H9 (cell line): Measurements from ENCODE around the gene NFS1. TPM values are rescaled to one million over a fixed set of nuclear protein-coding genes. Genes with fewer than 3 reads are reported as not detected.

Source experiments
- DNase-seq: peaks from one replicate; pipeline ENCODE4 v3.0.0-alpha.2; 2017
- H2AFZ ChIP-seq: one replicate; pipeline ENCODE4 v1.6.1; 2013; ENCODE audit warnings: mild to moderate bottlenecking, low read length, control low read depth, moderate library complexity
- H2AK5ac ChIP-seq: 2 replicates; pipeline ENCODE4 v1.6.1; 2013; ENCODE audit warnings: low read length, control low read depth, mixed read lengths; ENCODE audit not compliant: insufficient read length
- H2BK120ac ChIP-seq: one replicate; pipeline ENCODE4 v1.6.1; 2013; ENCODE audit warnings: low read depth, mild to moderate bottlenecking, low read length, control low read depth, inconsistent platforms; ENCODE audit not compliant: poor library complexity, severe bottlenecking
- H2BK12ac ChIP-seq: 2 replicates; pipeline ENCODE4 v1.6.1; 2013; ENCODE audit warnings: low read length, control low read depth, mixed read lengths, low read depth; ENCODE audit not compliant: insufficient read length
- H2BK15ac ChIP-seq: 2 replicates; pipeline ENCODE4 v1.6.1; 2013; ENCODE audit warnings: low read depth, low read length, control low read depth
- H2BK20ac ChIP-seq: one replicate; pipeline ENCODE4 v1.6.1; 2013; ENCODE audit warnings: low read depth, mild to moderate bottlenecking, low read length, control low read depth, inconsistent platforms; ENCODE audit not compliant: poor library complexity, severe bottlenecking
- H2BK5ac ChIP-seq: 2 replicates; pipeline ENCODE4 v1.6.1; 2013; ENCODE audit warnings: low read length, control low read depth, mixed read lengths; ENCODE audit not compliant: insufficient read length
- H3K14ac ChIP-seq: 2 replicates; pipeline ENCODE4 v1.6.1; 2013; ENCODE audit warnings: low read length, control low read depth; ENCODE audit not compliant: insufficient read depth
- H3K18ac ChIP-seq: 2 replicates; pipeline ENCODE4 v1.6.1; 2013; ENCODE audit warnings: low read depth, mild to moderate bottlenecking, mixed read lengths, low read length, control low read depth; ENCODE audit not compliant: insufficient read length
- H3K23ac ChIP-seq: 2 replicates; pipeline ENCODE4 v1.6.1; 2013; ENCODE audit warnings: low read length, control low read depth, mixed read lengths, low read depth; ENCODE audit not compliant: insufficient read length
- H3K23me2 ChIP-seq: 2 replicates; pipeline ENCODE4 v1.6.1; 2013; ENCODE audit warnings: low read depth, mild to moderate bottlenecking, mixed read lengths, low read length, control low read depth; ENCODE audit not compliant: insufficient read length, poor library complexity, severe bottlenecking
- H3K27ac ChIP-seq: 2 replicates; pipeline ENCODE4 v1.5.1; 2013; ENCODE audit warnings: low read length, control low read depth, mixed read lengths, low read depth; ENCODE audit not compliant: insufficient read length
- H3K27me3 ChIP-seq: 2 replicates; pipeline ENCODE4 v1.6.1; 2013; ENCODE audit warnings: low read length, control low read depth, inconsistent platforms; ENCODE audit not compliant: insufficient read depth
- H3K4ac ChIP-seq: 2 replicates; pipeline ENCODE4 v1.6.1; 2013; ENCODE audit warnings: low read depth, mild to moderate bottlenecking, control low read depth, inconsistent platforms, low read length, moderate library complexity
- H3K4me1 ChIP-seq: 2 replicates; pipeline ENCODE4 v1.6.1; 2013; ENCODE audit warnings: low read length, control low read depth, inconsistent platforms; ENCODE audit not compliant: insufficient read depth
- H3K4me2 ChIP-seq: 2 replicates; pipeline ENCODE4 v1.6.1; 2013; ENCODE audit warnings: low read length, control low read depth, mixed read lengths; ENCODE audit not compliant: insufficient read length, insufficient read depth
- H3K56ac ChIP-seq: 2 replicates; pipeline ENCODE4 v1.6.1; 2013; ENCODE audit warnings: low read depth, mild to moderate bottlenecking, mixed read lengths, low read length, control low read depth; ENCODE audit not compliant: insufficient read length
- H3K79me1 ChIP-seq: 2 replicates; pipeline ENCODE4 v1.6.1; 2013; ENCODE audit warnings: low read depth, mild to moderate bottlenecking, moderate library complexity, low read length, control low read depth, inconsistent platforms; ENCODE audit not compliant: insufficient read depth, poor library complexity, severe bottlenecking
- H3K79me2 ChIP-seq: 2 replicates; pipeline ENCODE4 v1.6.1; 2013; ENCODE audit warnings: low read length, control low read depth, inconsistent platforms; ENCODE audit not compliant: insufficient read depth
- H3K9ac ChIP-seq: 2 replicates; pipeline ENCODE4 v1.6.1; 2013; ENCODE audit warnings: low read length, control low read depth, mixed read lengths; ENCODE audit not compliant: insufficient read length; ENCODE audit errors: extremely low read depth
- H3K9me3 ChIP-seq: one replicate; pipeline ENCODE4 v1.6.1; 2013; ENCODE audit warnings: low read depth, low read length, inconsistent platforms; ENCODE audit not compliant: control insufficient read depth
- H3T11ph ChIP-seq: one replicate; pipeline ENCODE4 v1.6.1; 2013; ENCODE audit warnings: mild to moderate bottlenecking, low read length, control low read depth, inconsistent platforms
- H4K20me1 ChIP-seq: one replicate; pipeline ENCODE4 v1.6.1; 2013; ENCODE audit not compliant: control insufficient read depth, insufficient read length, insufficient read depth
- H4K5ac ChIP-seq: 2 replicates; pipeline ENCODE4 v1.6.1; 2013; ENCODE audit warnings: low read depth, mild to moderate bottlenecking, mixed read lengths, low read length, control low read depth; ENCODE audit not compliant: insufficient read length
- H4K8ac ChIP-seq: replicated peaks from 2 replicates; pipeline ENCODE4 v1.6.1; 2013; ENCODE audit warnings: low read length, control low read depth, mixed read lengths, low read depth; ENCODE audit not compliant: insufficient read length
- H4K91ac ChIP-seq: 2 replicates; pipeline ENCODE4 v1.6.1; 2013; ENCODE audit warnings: low read depth, mild to moderate bottlenecking, moderate library complexity, mixed read lengths, low read length, control low read depth; ENCODE audit not compliant: insufficient read length
- H3K27ac Mint-ChIP-seq, 3 experiments: 2 replicates in 2 of 3; 3 replicates in 1 of 3; pipeline ENCODE4 v1.8.0; 2020 to 2021; ENCODE audit warnings: mixed read lengths in 3 of 3, mild to moderate bottlenecking in 1 of 3, moderate library complexity in 1 of 3
- H3K27me3 Mint-ChIP-seq: 2 replicates; pipeline ENCODE4 v1.8.0; 2021; ENCODE audit warnings: low read depth, mild to moderate bottlenecking, moderate library complexity, mixed read lengths
- H3K36me3 Mint-ChIP-seq, 3 experiments: 2 replicates in 2 of 3; 3 replicates in 1 of 3; pipeline ENCODE4 v1.8.0; 2020 to 2021; ENCODE audit warnings: low read depth in 3 of 3, mixed read lengths in 3 of 3; ENCODE audit not compliant: insufficient read depth in 1 of 3
- H3K4me1 Mint-ChIP-seq, 2 experiments: 2 replicates each; pipeline ENCODE4 v1.8.0; 2020; ENCODE audit warnings: mixed read lengths in 2 of 2
- H3K4me3 Mint-ChIP-seq, 2 experiments: 2 replicates in 1 of 2; 3 replicates in 1 of 2; pipeline ENCODE4 v1.8.0; 2020 to 2021; ENCODE audit warnings: mild to moderate bottlenecking in 2 of 2, mixed read lengths in 2 of 2, moderate library complexity in 1 of 2
- H3K9me3 Mint-ChIP-seq, 2 experiments: 2 replicates in 1 of 2; 3 replicates in 1 of 2; pipeline ENCODE4 v1.8.0; 2020; ENCODE audit warnings: mild to moderate bottlenecking in 2 of 2, mixed read lengths in 2 of 2, moderate library complexity in 1 of 2
- CTCF ChIP-seq: fragments of 200-600 bp; sonication (generic); conservative IDR thresholded peaks from 3 replicates; pipeline ENCODE4 v1.8.0; 2021; ENCODE audit warnings: antibody characterized with exemption, mild to moderate bottlenecking
- WGBS: extraction: QIAGEN DNeasy Blood & Tissue Kit; methylation state at CpG from one replicate; pipeline ENCODE4 v1.1.7; 2013; ENCODE audit warnings: missing lambda C conversion rate, low lambda C conversion rate, mixed read lengths; ENCODE audit not compliant: insufficient read length; ENCODE audit errors: extremely low coverage; 5-methylcytosine and 5-hydroxymethylcytosine counted together
- total RNA-seq: library from RNA; stranded (reverse); gene quantifications from 2 replicates; pipeline ENCODE4 v1.2.1, GENCODE V29; 2021

The NFS1 gene
- total RNA-seq, 1 experiment from 2014 or later = 26.6 TPM

DNA sequence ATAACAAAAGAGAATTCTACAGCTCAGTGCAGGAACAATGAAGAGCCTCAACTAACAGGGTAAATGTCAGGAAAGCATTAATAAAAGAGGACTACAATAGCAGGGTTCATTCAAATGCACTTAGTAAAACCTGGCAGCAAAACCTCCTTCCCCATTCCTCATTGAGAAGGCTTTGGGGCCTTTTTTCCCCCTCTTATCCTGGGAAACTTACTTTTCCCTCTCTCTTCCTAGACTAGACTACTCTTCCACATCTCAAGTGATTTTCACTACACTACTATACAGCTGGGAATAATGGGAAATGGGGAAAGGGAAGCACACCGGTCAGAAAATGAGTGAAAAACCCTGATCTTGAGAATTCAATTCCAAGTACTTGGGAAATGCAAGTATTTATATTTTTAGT, 10.1 kb upstream of the NFS1 start:
- H3K4ac ChIP-seq = no peak overlapping the region
- H3K27ac Mint-ChIP-seq = peak overlapping the region in 2 of 3 experiments; percentile 76; a peak in 4 of 7 replicates
- H3K9ac ChIP-seq = no peak overlapping the region
- no peak overlapping the region for H3K56ac ChIP-seq
- peaks cover 54 to 91% (median 90%) of the 10 kb centered on the region in 3 experiments; a peak in 6 of 7 replicates for H3K36me3 Mint-ChIP-seq
- no peak overlapping the region for H2BK120ac ChIP-seq
- no peaks in the 10 kb centered on the region for H3K79me2 ChIP-seq
- no peak overlapping the region for H2BK15ac ChIP-seq
- H4K20me1 ChIP-seq = no peaks in the 10 kb centered on the region
- H3K27ac ChIP-seq = no peak overlapping the region
- no peaks in the 10 kb centered on the region for H3K27me3 Mint-ChIP-seq
- H2AK5ac ChIP-seq = no peak overlapping the region
- no CpG with 5 or more reads among the region's 1 CpG for WGBS
- no peak overlapping the region for H2AFZ ChIP-seq
- H4K91ac ChIP-seq = no peak overlapping the region
- no peak overlapping the region for H4K8ac ChIP-seq
- no peaks in the 10 kb centered on the region for H3K9me3 ChIP-seq
- no peak overlapping the region for H3K4me2 ChIP-seq
- H3K4me3 Mint-ChIP-seq = no peak overlapping the region; a peak in 1 of 5 replicates
- TF ChIP-seq CTCF = no peak
- H3K9me3 Mint-ChIP-seq = no peaks in the 10 kb centered on the region
- no peak overlapping the region for H3K23ac ChIP-seq
- H3T11ph ChIP-seq = no peak overlapping the region
- no peak for DNase-seq
- H3K23me2 ChIP-seq = no peaks in the 10 kb centered on the region
- H4K5ac ChIP-seq = no peak overlapping the region
- no peaks in the 10 kb centered on the region for H3K4me1 ChIP-seq
- peaks cover 3 to 7% of the 10 kb centered on the region in 2 experiments for H3K4me1 Mint-ChIP-seq
- H3K14ac ChIP-seq = no peak overlapping the region
- H2BK12ac ChIP-seq = no peak overlapping the region
- H3K18ac ChIP-seq = no peak overlapping the region
- H3K79me1 ChIP-seq = no peaks in the 10 kb centered on the region
- no peak overlapping the region for H2BK5ac ChIP-seq
- no peak overlapping the region for H2BK20ac ChIP-seq
- no peaks in the 10 kb centered on the region for H3K27me3 ChIP-seq
